Epithelial cell of proximal tubule (primary cell): ENCODE results near the gene POLR2M. TPM values are rescaled to one million over a fixed set of nuclear protein-coding genes. Genes with fewer than 3 reads are reported as not detected.

Source experiments
- DNase-seq: peaks from one replicate; pipeline ENCODE4 v3.0.0-alpha.2; 2011; ENCODE audit warnings: low read depth
- H3K4me3 ChIP-seq: 2 replicates; pipeline ENCODE4 v1.5.1; 2011; ENCODE audit warnings: low read depth, mild to moderate bottlenecking, low read length
- total RNA-seq: library from RNA; depleted of rRNA; stranded (reverse); fragments of >200 nt; gene quantifications from 2 replicates; pipeline ENCODE4 v1.2.3, GENCODE V29; 2015
- TF ChIP-seq, protein P1 (sequence below): conservative IDR thresholded peaks from 2 replicates; pipeline ENCODE4 v1.5.1; 2012; ENCODE audit warnings: low read depth, mild to moderate bottlenecking, low read length

Gene POLR2M
- total RNA-seq, 1 donor from 2014 or later: 39.3 TPM

DNA sequence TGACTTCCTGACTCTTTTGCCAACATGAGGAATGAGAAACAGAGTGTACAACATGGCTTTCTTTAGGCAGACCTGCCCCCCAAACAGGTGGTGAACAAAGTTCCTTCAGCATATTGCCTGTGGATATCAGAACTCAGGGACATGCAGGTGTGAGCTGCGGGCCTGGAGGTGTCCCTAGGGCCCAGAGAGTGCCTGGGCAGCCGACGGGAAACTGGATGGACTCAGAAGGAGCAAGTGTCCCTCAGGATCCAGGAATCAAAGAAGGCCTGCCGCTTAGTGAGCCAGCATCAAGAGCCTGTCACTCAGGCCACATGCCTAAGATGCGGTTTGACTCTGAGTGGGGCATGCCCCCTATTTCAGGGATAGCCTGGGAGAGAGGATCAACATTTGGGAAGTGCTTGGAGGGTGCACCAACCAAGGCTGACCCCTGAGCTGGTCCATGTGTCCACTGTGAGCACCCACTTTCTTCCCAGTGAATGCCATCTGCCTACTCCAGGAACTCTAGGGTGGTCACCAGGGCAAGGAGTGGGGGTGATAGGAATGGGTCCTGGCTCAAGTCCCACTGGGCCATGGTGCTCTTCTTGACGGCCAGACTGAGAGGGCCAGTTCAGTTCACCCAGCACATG lies 16.1 kb upstream of the POLR2M start:
- no peak for DNase-seq
- H3K4me3 ChIP-seq: no peak overlapping the region
- TF ChIP-seq, protein P1, sequence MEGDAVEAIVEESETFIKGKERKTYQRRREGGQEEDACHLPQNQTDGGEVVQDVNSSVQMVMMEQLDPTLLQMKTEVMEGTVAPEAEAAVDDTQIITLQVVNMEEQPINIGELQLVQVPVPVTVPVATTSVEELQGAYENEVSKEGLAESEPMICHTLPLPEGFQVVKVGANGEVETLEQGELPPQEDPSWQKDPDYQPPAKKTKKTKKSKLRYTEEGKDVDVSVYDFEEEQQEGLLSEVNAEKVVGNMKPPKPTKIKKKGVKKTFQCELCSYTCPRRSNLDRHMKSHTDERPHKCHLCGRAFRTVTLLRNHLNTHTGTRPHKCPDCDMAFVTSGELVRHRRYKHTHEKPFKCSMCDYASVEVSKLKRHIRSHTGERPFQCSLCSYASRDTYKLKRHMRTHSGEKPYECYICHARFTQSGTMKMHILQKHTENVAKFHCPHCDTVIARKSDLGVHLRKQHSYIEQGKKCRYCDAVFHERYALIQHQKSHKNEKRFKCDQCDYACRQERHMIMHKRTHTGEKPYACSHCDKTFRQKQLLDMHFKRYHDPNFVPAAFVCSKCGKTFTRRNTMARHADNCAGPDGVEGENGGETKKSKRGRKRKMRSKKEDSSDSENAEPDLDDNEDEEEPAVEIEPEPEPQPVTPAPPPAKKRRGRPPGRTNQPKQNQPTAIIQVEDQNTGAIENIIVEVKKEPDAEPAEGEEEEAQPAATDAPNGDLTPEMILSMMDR: no peak

GRCh38 chr15:57691082-57691481 lies 15.4 kb upstream of the POLR2M start:
- no peak overlapping the region for H3K4me3 ChIP-seq
- TF ChIP-seq, protein P1: no peak
- no peak for DNase-seq

GRCh38 chr15:57692709-57693108 lies 13.8 kb upstream of the POLR2M start:
- TF ChIP-seq, protein P1: no peak
- H3K4me3 ChIP-seq: no peak overlapping the region
- no peak for DNase-seq

DNA sequence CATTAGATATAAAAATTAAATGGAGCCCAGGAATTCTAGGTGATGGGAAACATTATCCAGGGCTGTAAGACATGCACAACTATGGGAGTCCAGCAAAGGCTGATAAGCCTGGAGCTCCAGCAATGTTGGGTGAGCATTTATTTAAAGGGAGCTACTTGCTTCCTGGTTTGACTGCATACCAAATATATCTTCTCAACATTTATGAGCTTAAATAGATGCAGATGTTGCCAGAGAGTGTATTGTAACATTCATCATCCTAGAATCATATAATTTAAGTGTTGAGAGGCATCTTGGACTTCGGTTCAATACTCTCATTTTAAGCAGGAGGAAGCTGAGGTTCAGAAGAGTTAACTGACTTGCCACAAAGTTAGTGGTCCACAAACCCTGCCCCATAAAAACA lies 12.2 kb upstream of the POLR2M start:
- TF ChIP-seq, protein P1: no peak
- no peak for DNase-seq
- H3K4me3 ChIP-seq: no peak overlapping the region

GRCh38 chr15:57696146-57696545 lies 10.4 kb upstream of the POLR2M start:
- DNase-seq: no peak
- no peak overlapping the region for H3K4me3 ChIP-seq
- TF ChIP-seq, protein P1: no peak

GRCh38 chr15:57697588-57697987 lies 8.9 kb upstream of the POLR2M start:
- TF ChIP-seq, protein P1: no peak
- no peak for DNase-seq
- H3K4me3 ChIP-seq: no peak overlapping the region

GRCh38 chr15:57698243-57698642 lies 8.3 kb upstream of the POLR2M start:
- DNase-seq: no peak
- TF ChIP-seq, protein P1: no peak
- H3K4me3 ChIP-seq: no peak overlapping the region
